ENCODE results near the gene SLC39A7. TPM values are rescaled to one million over a fixed set of nuclear protein-coding genes. Genes with fewer than 3 reads are reported as not detected.
A peak's percentile ranks its signal among the peaks of the same experiment; 100 is the strongest.

The SLC39A7 gene
- total RNA-seq, 1 donor from 2014 or later, result 147 TPM

- peaks cover 8% of the 10 kb centered on the region for H3K36me3 Mint-ChIP-seq
- H3K4me1 Mint-ChIP-seq (ENCODE audit: unreplicated experiment), result peaks cover 27% of the 10 kb centered on the region
- H3K27ac Mint-ChIP-seq, result peak overlapping the region; percentile 70
- DNase-seq (ENCODE audit: extremely low spot score, unreplicated experiment), result no peak
- no peaks in the 10 kb centered on the region for H3K9me3 Mint-ChIP-seq
- H3K27me3 Mint-ChIP-seq, result peaks cover 29% of the 10 kb centered on the region
- peak overlapping the region; percentile 92 for H3K4me3 Mint-ChIP-seq
- no peak for TF ChIP-seq CTCF (conservative IDR thresholded peaks at IDR 0.05)
Measured at GRCh38 chr6:33212857-33213165, 12.1 kb downstream of the SLC39A7 start.

GRCh38 chr6:33213166-33213988, 12.7 kb downstream of the SLC39A7 start:
- peaks cover 27% of the 10 kb centered on the region for H3K4me1 Mint-ChIP-seq (ENCODE audit: unreplicated experiment)
- peaks cover 29% of the 10 kb centered on the region for H3K27me3 Mint-ChIP-seq
- peak overlapping the region; percentile 70 for H3K27ac Mint-ChIP-seq
- no peaks in the 10 kb centered on the region for H3K9me3 Mint-ChIP-seq
- no peak for TF ChIP-seq CTCF (conservative IDR thresholded peaks at IDR 0.05)
- H3K36me3 Mint-ChIP-seq, result peaks cover 8% of the 10 kb centered on the region
- H3K4me3 Mint-ChIP-seq, result peak overlapping the region; percentile 92
- DNase-seq (ENCODE audit: extremely low spot score, unreplicated experiment), result no peak

- Mint-ChIP-seq H3K4me1 (ENCODE audit: unreplicated experiment) (peaks cover 24% of the 10 kb centered on the region), H3K27ac (peak overlapping the region; percentile 11), H3K9me3 (no peaks in the 10 kb centered on the region), H3K36me3 (peaks cover 8% of the 10 kb centered on the region), H3K27me3 (peaks cover 29% of the 10 kb centered on the region), H3K4me3 (peak overlapping the region; percentile 92)
- no peak for DNase-seq (ENCODE audit: extremely low spot score, unreplicated experiment)
- TF ChIP-seq CTCF (conservative IDR thresholded peaks at IDR 0.05), result no peak
Measured at GRCh38 chr6:33213989-33214335, 13.3 kb downstream of the SLC39A7 start.

- H3K4me1 Mint-ChIP-seq (ENCODE audit: unreplicated experiment), result peaks cover 13% of the 10 kb centered on the region
- peaks cover 3% of the 10 kb centered on the region for H3K36me3 Mint-ChIP-seq
- no peaks in the 10 kb centered on the region for H3K9me3 Mint-ChIP-seq
- no peak overlapping the region for H3K27ac Mint-ChIP-seq
- peaks cover 32% of the 10 kb centered on the region for H3K27me3 Mint-ChIP-seq
- no peak for DNase-seq (ENCODE audit: extremely low spot score, unreplicated experiment)
- TF ChIP-seq CTCF (conservative IDR thresholded peaks at IDR 0.05), result no peak
- peak overlapping the region; percentile 18 for H3K4me3 Mint-ChIP-seq
Measured at GRCh38 chr6:33215271-33216116, 14.8 kb downstream of the SLC39A7 start.

- DNase-seq (ENCODE audit: extremely low spot score, unreplicated experiment), result no peak
- TF ChIP-seq CTCF (conservative IDR thresholded peaks at IDR 0.05), result no peak
- no peak overlapping the region for H3K4me3 Mint-ChIP-seq
- no peaks in the 10 kb centered on the region for H3K36me3 Mint-ChIP-seq
- peaks cover 33% of the 10 kb centered on the region for H3K27me3 Mint-ChIP-seq
- peaks cover 11% of the 10 kb centered on the region for H3K4me1 Mint-ChIP-seq (ENCODE audit: unreplicated experiment)
- no peaks in the 10 kb centered on the region for H3K9me3 Mint-ChIP-seq
- no peak overlapping the region for H3K27ac Mint-ChIP-seq
Measured at GRCh38 chr6:33216117-33216649, 15.5 kb downstream of the SLC39A7 start.
